HepG2 (cell line): ENCODE measurements around the gene NLRP6. TPM values are rescaled to one million over a fixed set of nuclear protein-coding genes. Genes with fewer than 3 reads are reported as not detected.

Experiments used
- ATF1 ChIP-seq: IDR thresholded peaks from 2 replicates; pipeline ENCODE4 v1.6.1; 2016; ENCODE audit warnings: mild to moderate bottlenecking, control low read depth
- BORCS8-MEF2B ChIP-seq: sonication (generic); formaldehyde crosslinking; IDR thresholded peaks from 2 replicates; pipeline ENCODE4 v1.8.0; 2022; ENCODE audit warnings: mild to moderate bottlenecking, missing genetic modification reagents
- CREM ChIP-seq, 2 experiments: sonication (generic) in 1 of 2; formaldehyde crosslinking in 1 of 2; IDR thresholded peaks; 2 replicates each; pipeline versions ENCODE4 v1.4.0 to v1.6.1; 2016 to 2020; ENCODE audit warnings: antibody characterized with exemption in 1 of 2, mild to moderate bottlenecking in 1 of 2, missing genetic modification reagents in 1 of 2
- HOXA3 ChIP-seq: sonication (generic); formaldehyde crosslinking; IDR thresholded peaks from 2 replicates; pipeline ENCODE4 v1.5.0; 2020; ENCODE audit warnings: missing genetic modification reagents
- KDM4B ChIP-seq: sonication (generic); formaldehyde crosslinking; IDR thresholded peaks from 2 replicates; pipeline ENCODE4 v1.4.0; 2020; ENCODE audit warnings: missing genetic modification reagents
- MIER2 ChIP-seq: IDR thresholded peaks from 2 replicates; pipeline ENCODE4 v1.6.1; 2016; ENCODE audit warnings: missing biosample characterization, missing genetic modification reagents
- RAD51 ChIP-seq: fragments of 450-650 bp; IDR thresholded peaks from 2 replicates; pipeline ENCODE4 v1.6.1; 2016; ENCODE audit warnings: borderline replicate concordance
- SAP130 ChIP-seq: IDR thresholded peaks from 2 replicates; pipeline ENCODE4 v1.6.1; 2016; ENCODE audit warnings: low read depth
- SOX13 ChIP-seq, 3 experiments: fragments of 450-650 bp in 1 of 3; sonication (generic) in 1 of 3; formaldehyde crosslinking in 1 of 3; IDR thresholded peaks in 2 of 3; conservative IDR thresholded peaks in 1 of 3; 2 replicates each; pipeline versions ENCODE4 v1.5.0 to v1.6.1; 2016 to 2020; ENCODE audit warnings: antibody characterized with exemption in 1 of 3, mild to moderate bottlenecking in 1 of 3, missing compliant biosample characterization in 1 of 3, missing genetic modification reagents in 1 of 3, moderate library complexity in 1 of 3
- TBX2 ChIP-seq: sonication (generic); formaldehyde crosslinking; IDR thresholded peaks from 2 replicates; pipeline ENCODE4 v1.5.0; 2020; ENCODE audit warnings: missing genetic modification reagents, mild to moderate bottlenecking, borderline replicate concordance
- TFE3 ChIP-seq: IDR thresholded peaks from 2 replicates; pipeline ENCODE4 v1.6.1; 2016
- ZNF12 ChIP-seq: sonication (generic); formaldehyde crosslinking; IDR thresholded peaks from 2 replicates; pipeline ENCODE4 v1.5.0; 2020; ENCODE audit warnings: missing genetic modification reagents
- ZNF143 ChIP-seq: sonication (generic); formaldehyde crosslinking; IDR thresholded peaks from 2 replicates; pipeline ENCODE4 v1.4.0; 2020; ENCODE audit warnings: missing genetic modification reagents
- ZNF264 ChIP-seq: sonication (generic); formaldehyde crosslinking; IDR thresholded peaks from 2 replicates; pipeline ENCODE4 v1.4.0; 2020; ENCODE audit warnings: missing genetic modification reagents
- ZNF34 ChIP-seq: sonication (generic); formaldehyde crosslinking; IDR thresholded peaks from 2 replicates; pipeline ENCODE4 v1.4.0; 2020; ENCODE audit warnings: mild to moderate bottlenecking, missing genetic modification reagents, borderline replicate concordance
- ZNF468 ChIP-seq: sonication (generic); formaldehyde crosslinking; IDR thresholded peaks from 2 replicates; pipeline ENCODE4 v1.8.0; 2022; ENCODE audit warnings: mild to moderate bottlenecking, moderate library complexity, missing genetic modification reagents
- ZNF598 ChIP-seq: sonication (generic); formaldehyde crosslinking; IDR thresholded peaks from 2 replicates; pipeline ENCODE4 v1.5.1; 2020; ENCODE audit warnings: mild to moderate bottlenecking, missing genetic modification reagents, borderline replicate concordance
- ZNF772 ChIP-seq: sonication (generic); formaldehyde crosslinking; IDR thresholded peaks from 2 replicates; pipeline ENCODE4 v1.5.0; 2020; ENCODE audit warnings: mild to moderate bottlenecking, missing genetic modification reagents
- ZNF83 ChIP-seq: sonication (generic); formaldehyde crosslinking; IDR thresholded peaks from 2 replicates; pipeline ENCODE4 v1.4.0; 2020; ENCODE audit warnings: missing genetic modification reagents, mild to moderate bottlenecking, borderline replicate concordance
- ZNF878 ChIP-seq: sonication (generic); formaldehyde crosslinking; IDR thresholded peaks from 2 replicates; pipeline ENCODE4 v1.8.1; 2023; ENCODE audit warnings: mild to moderate bottlenecking, missing genetic modification reagents, moderate library complexity
- polyA plus RNA-seq, 8 experiments: library from polyadenylated mRNA; depleted of rRNA in 3 of 8; stranded (reverse) in 7 of 8; unstranded in 1 of 8; fragments of >200 nt; fragmentation: Illumina TruSeq in 4 of 8; extraction: Trizol in 4 of 8; gene quantifications; 2 replicates each; pipeline versions ENCODE4 v1.2.1 to v1.2.3, GENCODE V29; 2011 to 2016; ENCODE audit warnings: low read depth in 4 of 8, missing spikeins in 1 of 8, mixed read lengths in 1 of 8; ENCODE audit not compliant: insufficient read depth in 1 of 8
- total RNA-seq, 5 experiments: library from RNA; depleted of rRNA; stranded (reverse); fragments of >200 nt; fragmentation: Illumina TruSeq; extraction: Trizol; gene quantifications; 2 replicates each; pipeline ENCODE4 v1.2.3, GENCODE V29; 2016; ENCODE audit warnings: low read depth in 1 of 5
- TF ChIP-seq, protein P1 (sequence below): sonication (generic); formaldehyde crosslinking; IDR thresholded peaks from 2 replicates; pipeline ENCODE4 v1.4.0; 2020; ENCODE audit warnings: mild to moderate bottlenecking, missing genetic modification reagents

Gene NLRP6
- total and polyA plus RNA-seq, 2 of the 13 experiments (the other 11 are each of a cell fraction or from before 2014, with no cell fraction given), result not detected

- TF ChIP-seq, protein P1, sequence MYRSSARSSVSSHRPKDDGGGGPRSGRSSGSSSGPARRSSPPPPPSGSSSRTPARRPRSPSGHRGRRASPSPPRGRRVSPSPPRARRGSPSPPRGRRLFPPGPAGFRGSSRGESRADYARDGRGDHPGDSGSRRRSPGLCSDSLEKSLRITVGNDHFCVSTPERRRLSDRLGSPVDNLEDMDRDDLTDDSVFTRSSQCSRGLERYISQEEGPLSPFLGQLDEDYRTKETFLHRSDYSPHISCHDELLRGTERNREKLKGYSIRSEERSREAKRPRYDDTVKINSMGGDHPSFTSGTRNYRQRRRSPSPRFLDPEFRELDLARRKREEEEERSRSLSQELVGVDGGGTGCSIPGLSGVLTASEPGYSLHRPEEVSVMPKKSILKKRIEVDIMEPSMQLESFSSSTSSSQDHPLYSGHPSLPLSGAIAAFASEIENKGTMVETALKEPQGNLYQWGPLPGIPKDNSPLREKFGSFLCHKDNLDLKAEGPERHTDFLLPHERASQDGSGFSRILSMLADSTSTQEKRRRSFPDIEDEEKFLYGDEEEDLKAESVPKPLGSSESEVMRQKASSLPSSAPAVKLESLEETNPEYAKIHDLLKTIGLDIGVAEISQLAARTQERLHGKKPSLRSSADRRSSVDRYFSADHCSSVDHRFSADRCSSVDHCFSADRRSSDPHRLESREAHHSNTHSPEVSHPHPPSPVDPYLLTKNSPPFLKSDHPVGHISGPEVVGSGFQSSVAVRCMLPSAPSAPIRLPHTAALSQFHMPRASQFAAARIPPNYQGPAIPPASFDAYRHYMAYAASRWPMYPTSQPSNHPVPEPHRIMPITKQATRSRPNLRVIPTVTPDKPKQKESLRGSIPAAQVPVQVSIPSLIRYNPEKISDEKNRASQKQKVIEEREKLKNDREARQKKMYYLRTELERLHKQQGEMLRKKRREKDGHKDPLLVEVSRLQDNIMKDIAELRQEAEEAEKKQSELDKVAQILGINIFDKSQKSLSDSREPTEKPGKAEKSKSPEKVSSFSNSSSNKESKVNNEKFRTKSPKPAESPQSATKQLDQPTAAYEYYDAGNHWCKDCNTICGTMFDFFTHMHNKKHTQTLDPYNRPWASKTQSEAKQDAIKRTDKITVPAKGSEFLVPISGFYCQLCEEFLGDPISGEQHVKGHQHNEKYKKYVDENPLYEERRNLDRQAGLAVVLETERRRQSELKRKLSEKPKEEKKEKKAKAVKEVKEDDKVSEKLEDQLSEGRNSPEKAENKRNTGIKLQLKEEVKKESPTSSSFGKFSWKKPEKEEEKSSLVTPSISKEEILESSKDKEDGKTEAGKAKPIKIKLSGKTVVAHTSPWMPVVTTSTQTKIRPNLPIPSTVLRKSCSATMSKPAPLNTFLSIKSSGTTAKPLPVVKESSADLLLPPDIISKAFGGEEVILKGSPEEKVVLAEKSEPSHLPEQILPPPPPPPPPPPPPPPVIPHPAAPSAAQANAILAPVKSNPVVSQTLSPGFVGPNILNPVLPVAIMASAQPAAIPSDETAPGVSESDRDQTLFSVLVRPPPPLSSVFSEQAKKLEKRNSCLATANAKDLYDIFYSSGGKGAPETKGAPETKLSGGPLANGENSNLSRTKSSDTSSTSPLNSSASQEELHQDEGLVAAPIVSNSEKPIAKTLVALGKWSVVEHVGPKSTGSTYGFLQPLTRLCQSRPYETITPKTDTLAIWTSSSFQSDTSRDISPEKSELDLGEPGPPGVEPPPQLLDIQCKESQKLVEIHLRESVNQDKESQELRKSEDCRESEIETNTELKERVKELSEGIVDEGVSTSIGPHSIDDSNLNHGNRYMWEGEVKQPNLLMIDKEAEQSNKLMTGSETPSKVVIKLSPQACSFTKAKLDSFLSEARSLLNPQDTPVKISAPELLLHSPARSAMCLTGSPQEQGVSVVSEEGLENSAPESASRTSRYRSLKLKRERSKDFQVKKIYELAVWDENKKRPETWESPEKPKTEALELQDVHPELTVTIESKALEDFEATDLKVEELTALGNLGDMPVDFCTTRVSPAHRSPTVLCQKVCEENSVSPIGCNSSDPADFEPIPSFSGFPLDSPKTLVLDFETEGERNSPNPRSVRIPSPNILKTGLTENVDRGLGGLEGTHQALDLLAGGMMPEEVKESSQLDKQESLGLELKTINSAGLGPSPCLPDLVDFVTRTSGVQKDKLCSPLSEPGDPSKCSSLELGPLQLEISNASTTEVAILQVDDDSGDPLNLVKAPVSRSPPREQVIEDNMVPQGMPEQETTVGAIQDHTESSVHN (CRISPR knock-in tag), result no peak
- TF ChIP-seq ZNF264 (CRISPR knock-in tag), result no peak
- TF ChIP-seq TFE3 (CRISPR knock-in tag), result no peak
- no peak for TF ChIP-seq MIER2 (CRISPR knock-in tag)
- TF ChIP-seq SOX13 (IDR thresholded peaks at IDR 0.05), result no peak
- TF ChIP-seq SOX13 (CRISPR knock-in tag; conservative IDR thresholded peaks at IDR 0.05 in 1 of 2, IDR thresholded peaks at IDR 0.05 in 1 of 2), result no peak
- 0 out of 2 replicates have a peak, but pooled peaks have one; percentile 33 for TF ChIP-seq CREM (IDR thresholded peaks at IDR 0.05)
- no peak for TF ChIP-seq CREM (CRISPR knock-in tag; IDR thresholded peaks at IDR 0.05)
- no peak for TF ChIP-seq ZNF34 (CRISPR knock-in tag)
- TF ChIP-seq KDM4B, result 0 out of 2 replicates have a peak, but pooled peaks have one; percentile 23
- TF ChIP-seq ZNF12 (CRISPR knock-in tag), result no peak
- peak; percentile 77; the same call in 1 of the 2 replicates for TF ChIP-seq ATF1
- TF ChIP-seq ZNF772 (CRISPR knock-in tag), result no peak; the same call in 1 of the 2 replicates
- TF ChIP-seq HOXA3 (CRISPR knock-in tag), result peak; percentile 57; the same call in 1 of the 2 replicates
- TF ChIP-seq ZNF878, result no peak
- TF ChIP-seq ZNF83, result no peak
- no peak for TF ChIP-seq ZNF598 (CRISPR knock-in tag)
- TF ChIP-seq RAD51, result no peak
- TF ChIP-seq BORCS8-MEF2B (CRISPR knock-in tag), result no peak
- TF ChIP-seq ZNF143, result no peak
- peak; percentile 21; the same call in 1 of the 2 replicates for TF ChIP-seq SAP130 (CRISPR knock-in tag)
- TF ChIP-seq ZNF468 (CRISPR knock-in tag), result no peak
- peak; percentile 14; the same call in 1 of the 2 replicates for TF ChIP-seq TBX2 (CRISPR knock-in tag)
Measured at GRCh38 chr11:235997-236773, 42.0 kb upstream of the NLRP6 start, which contains the start of gene SIRT3 (continued).
